Fibroblast of lung (primary cell): ENCODE results near the gene POLG. TPM values are rescaled to one million over a fixed set of nuclear protein-coding genes. Genes with fewer than 3 reads are reported as not detected.

Experiments
- DNase-seq, 2 donors: peaks; one replicate each; pipeline versions ENCODE4 v3.0.0 to v3.0.0-alpha.2; 2010; ENCODE audit warnings: low read depth in 2 of 2
- H2AFZ ChIP-seq: 2 replicates; pipeline ENCODE4 v1.5.1; 2012; ENCODE audit warnings: low read length, control low read depth, inconsistent platforms
- H3K27ac ChIP-seq: 2 replicates; pipeline ENCODE4 v1.5.1; 2011; ENCODE audit warnings: low read length, control low read depth; ENCODE audit not compliant: insufficient read depth
- H3K27me3 ChIP-seq: 2 replicates; pipeline ENCODE4 v1.5.1; 2011; ENCODE audit warnings: mild to moderate bottlenecking, low read length; ENCODE audit not compliant: control insufficient read depth, insufficient read depth
- H3K36me3 ChIP-seq: 2 replicates; pipeline ENCODE4 v1.5.1; 2011; ENCODE audit warnings: low read length; ENCODE audit not compliant: control insufficient read depth, insufficient read depth
- H3K4me1 ChIP-seq: 2 replicates; pipeline ENCODE4 v1.5.1; 2011; ENCODE audit warnings: low read length; ENCODE audit not compliant: control insufficient read depth, insufficient read depth; ENCODE audit errors: extremely low read depth
- H3K4me2 ChIP-seq: 2 replicates; pipeline ENCODE4 v1.5.1; 2011; ENCODE audit warnings: low read length, control low read depth; ENCODE audit not compliant: insufficient read depth; ENCODE audit errors: extremely low read depth
- H3K4me3 ChIP-seq, 4 experiments: fragments of 200-600 bp in 1 of 4; sonication (generic) in 1 of 4; replicated peaks in 1 of 4; 2 replicates each; pipeline ENCODE4 v1.5.1; 2011 to 2016; ENCODE audit warnings: low read length in 4 of 4, low read depth in 3 of 4, mild to moderate bottlenecking in 3 of 4, control low read depth in 2 of 4, inconsistent platforms in 1 of 4, mixed read lengths in 1 of 4; ENCODE audit not compliant: insufficient read depth in 1 of 4; ENCODE audit errors: control extremely low read depth in 1 of 4
- H3K79me2 ChIP-seq: 2 replicates; pipeline ENCODE4 v1.5.1; 2012; ENCODE audit warnings: mild to moderate bottlenecking, low read length, inconsistent platforms; ENCODE audit not compliant: control insufficient read depth, insufficient read depth
- H3K9ac ChIP-seq: 2 replicates; pipeline ENCODE4 v1.5.1; 2011; ENCODE audit warnings: mild to moderate bottlenecking, low read length, control low read depth; ENCODE audit not compliant: insufficient read depth
- H3K9me3 ChIP-seq: 2 replicates; pipeline ENCODE4 v1.5.1; 2012; ENCODE audit warnings: low read depth, low read length; ENCODE audit not compliant: control insufficient read depth, insufficient read depth
- H4K20me1 ChIP-seq: 2 replicates; pipeline ENCODE4 v1.5.1; 2011; ENCODE audit warnings: low read length; ENCODE audit not compliant: control insufficient read depth, insufficient read depth; ENCODE audit errors: extremely low read depth
- CTCF ChIP-seq, 2 donors: IDR thresholded peaks in 1 of 2; conservative IDR thresholded peaks in 1 of 2; 1 replicate in 1 of 2; 2 replicates in 1 of 2; pipeline ENCODE4 v1.5.1; 2011 to 2012; ENCODE audit warnings: low read length in 2 of 2, control low read depth in 1 of 2, inconsistent platforms in 1 of 2, low read depth in 1 of 2, mild to moderate bottlenecking in 1 of 2
- EZH2 ChIP-seq: IDR thresholded peaks from 2 replicates; pipeline ENCODE4 v1.5.1; 2012; ENCODE audit warnings: low read length, control low read depth, mild to moderate bottlenecking; ENCODE audit errors: missing control alignments
- polyA plus RNA-seq, 2 donors: library from polyadenylated mRNA; depleted of rRNA in 1 of 2; stranded (reverse) in 1 of 2; unstranded in 1 of 2; fragments of >200 nt; gene quantifications; 2 replicates each; pipeline ENCODE4 v1.2.1, GENCODE V29; 2011 to 2012; ENCODE audit warnings: missing spikeins in 1 of 2
- total RNA-seq: library from RNA; depleted of rRNA; stranded (reverse); fragments of >200 nt; gene quantifications from 2 replicates; pipeline ENCODE4 v1.2.1, GENCODE V29; 2014

The POLG gene
- total and polyA plus RNA-seq, 2 donors (not counting 1 experiment from before 2014, with no cell fraction given) = 20.4 to 61.3 TPM

DNA sequence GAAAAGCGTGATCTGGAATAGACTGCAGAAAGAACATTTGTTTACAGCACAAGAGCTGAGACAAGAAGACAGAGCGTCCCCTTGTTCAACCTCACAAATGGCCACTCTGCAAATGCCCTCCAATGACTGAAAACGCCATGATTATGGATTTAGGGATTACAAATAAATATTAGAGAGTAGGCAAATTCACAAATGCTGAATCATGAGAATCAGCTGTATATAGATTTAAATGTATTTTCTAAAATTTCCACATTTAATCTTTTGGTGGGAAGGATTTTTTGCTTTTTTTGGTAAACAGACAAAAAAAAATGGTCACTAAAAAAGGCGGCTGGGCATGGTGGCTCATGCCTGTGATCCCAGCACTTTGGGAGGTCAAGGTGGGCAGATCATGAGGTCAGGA lies 10.6 kb upstream of the POLG start:
- no peak overlapping the region for H3K4me3 ChIP-seq
- no peak overlapping the region for H2AFZ ChIP-seq
- DNase-seq = no peak
- H3K9ac ChIP-seq = no peak overlapping the region
- no peak overlapping the region for H3K27ac ChIP-seq
- H3K27me3 ChIP-seq = peaks cover 19% of the 10 kb centered on the region
- no peaks in the 10 kb centered on the region for H3K36me3 ChIP-seq
- no peak overlapping the region for H3K4me2 ChIP-seq
- no peaks in the 10 kb centered on the region for H3K79me2 ChIP-seq
- H3K9me3 ChIP-seq = no peaks in the 10 kb centered on the region
- no peaks in the 10 kb centered on the region for H4K20me1 ChIP-seq
- H3K4me1 ChIP-seq = no peaks in the 10 kb centered on the region
- no peak for TF ChIP-seq EZH2
- no peak for TF ChIP-seq CTCF (conservative IDR thresholded peaks at IDR 0.05 in 1 of 2, IDR thresholded peaks at IDR 0.05 in 1 of 2; ENCODE audit: low read depth in 1 of 2, low read length in 2 of 2)

DNA sequence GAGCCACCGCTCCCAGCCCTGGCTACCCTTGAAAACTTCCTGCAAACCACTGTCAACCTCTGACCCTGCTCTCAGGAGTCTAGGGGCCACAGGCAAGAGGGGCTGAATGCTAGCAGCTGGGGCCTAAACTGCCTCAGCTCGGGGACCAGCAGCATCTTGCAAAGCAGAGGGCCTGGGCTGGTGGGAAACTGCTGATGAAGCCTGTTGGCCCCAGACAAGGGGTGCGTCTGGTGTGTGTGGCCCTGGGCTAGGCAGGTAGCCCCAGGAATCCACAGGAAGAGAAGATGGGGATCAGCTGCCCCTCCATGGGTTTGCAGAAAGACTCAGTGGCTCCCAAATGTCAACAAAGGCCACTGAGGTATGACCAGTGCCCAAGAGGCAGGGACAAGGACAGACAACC lies 8.2 kb upstream of the POLG start:
- no peaks in the 10 kb centered on the region for H3K4me1 ChIP-seq
- H4K20me1 ChIP-seq = no peaks in the 10 kb centered on the region
- peaks cover 21% of the 10 kb centered on the region for H3K27me3 ChIP-seq

GRCh38 chr15:89341316-89342005 lies 6.8 kb upstream of the POLG start:
- Histone ChIP-seq H2AFZ (no peak overlapping the region), H3K9ac (no peak overlapping the region), H3K27ac (no peak overlapping the region), H3K27me3 (peaks cover 10% of the 10 kb centered on the region), H4K20me1 (no peaks in the 10 kb centered on the region), H3K36me3 (no peaks in the 10 kb centered on the region), H3K4me3 (no peak overlapping the region), H3K79me2 (no peaks in the 10 kb centered on the region), H3K9me3 (no peaks in the 10 kb centered on the region), H3K4me1 (no peaks in the 10 kb centered on the region), H3K4me2 (no peak overlapping the region)
- DNase-seq = no peak
- TF ChIP-seq EZH2 (no peak), CTCF (conservative IDR thresholded peaks at IDR 0.05 in 1 of 2, IDR thresholded peaks at IDR 0.05 in 1 of 2; ENCODE audit: low read depth in 1 of 2, low read length in 2 of 2) (no peak)

More for the DNA sequence above, 8.2 kb upstream of the POLG start:
- H3K9ac ChIP-seq = no peak overlapping the region
- no peak for DNase-seq
- no peaks in the 10 kb centered on the region for H3K36me3 ChIP-seq
- H3K4me2 ChIP-seq = no peak overlapping the region
- no peaks in the 10 kb centered on the region for H3K79me2 ChIP-seq
- TF ChIP-seq CTCF (conservative IDR thresholded peaks at IDR 0.05 in 1 of 2, IDR thresholded peaks at IDR 0.05 in 1 of 2; ENCODE audit: low read depth in 1 of 2, low read length in 2 of 2) (no peak), EZH2 (no peak)
- no peak overlapping the region for H2AFZ ChIP-seq
- H3K27ac ChIP-seq = no peak overlapping the region
- H3K9me3 ChIP-seq = no peaks in the 10 kb centered on the region
- no peak overlapping the region for H3K4me3 ChIP-seq
